Right cardiac atrium (tissue), 5 donors: ENCODE results near the gene LGI2. TPM values are rescaled to one million over a fixed set of nuclear protein-coding genes. Genes with fewer than 3 reads are reported as not detected.
"Not testable (repeated sequence)": the region's sequence is repeated elsewhere in the genome, so short reads cannot be mapped to it uniquely, and the experiment has no call there.

ENCODE experiments used
- ATAC-seq, 2 donors: fragments of 200-7000 bp; cut with Tn5 transposase; one replicate each; pipeline versions ENCODE4 v1.8.0 to v1.9.1; 2020; ENCODE audit warnings: moderate library complexity in 2 of 2, mild to moderate bottlenecking in 1 of 2
- DNase-seq, 3 donors: peaks; one replicate each; pipeline ENCODE4 v3.0.0-alpha.2; 2020
- H3K27ac ChIP-seq: one replicate; pipeline ENCODE4 v1.5.1; 2013; ENCODE audit warnings: mild to moderate bottlenecking, low read length, control low read depth, moderate library complexity
- H3K27me3 ChIP-seq: one replicate; pipeline ENCODE4 v1.6.1; 2013; ENCODE audit not compliant: control insufficient read depth, insufficient read depth
- H3K4me1 ChIP-seq: one replicate; pipeline ENCODE4 v1.6.1; 2013; ENCODE audit warnings: low read length; ENCODE audit not compliant: control insufficient read depth, insufficient read depth
- H3K4me3 ChIP-seq: one replicate; pipeline ENCODE4 v1.5.1; 2013; ENCODE audit warnings: low read length, control low read depth
- H3K9me3 ChIP-seq: one replicate; pipeline ENCODE4 v1.6.1; 2013; ENCODE audit warnings: low read length; ENCODE audit not compliant: control insufficient read depth
- WGBS: extraction: QIAGEN DNeasy Blood & Tissue Kit; methylation state at CpG from one replicate; pipeline ENCODE4 v1.1.7; 2013; 5-methylcytosine and 5-hydroxymethylcytosine counted together
- intact Hi-C, 4 donors: fragments of 100-400 bp; cut with DNase I; formaldehyde crosslinking; loops; one replicate each; pipeline versions ENCODE4 v1.11.0 to v1.14.0; 2022 to 2023
- polyA plus RNA-seq: library from polyadenylated mRNA; stranded (reverse); fragments of 200-250 nt; gene quantifications from one replicate; pipeline ENCODE4 v1.2.3, GENCODE V29; 2013
- total RNA-seq, 4 donors: library from RNA; stranded (reverse); fragmentation: NEBNext Ultra II Directional; extraction: Animal tissue kit (Norgen Biotek cat#: 25700); gene quantifications; one replicate each; pipeline ENCODE4 v1.2.1, GENCODE V29; 2021
- donor health status: healthy with polysubstance abuse.
- donor health status: DM: no; HTN: yes; CAD: no.
- donor health status: DM: no; HTN: no; CAD: no.
- donor health status: DM: no; HTN: yes; CAD: no; lungs with severe emphysema.
- donor health status: DM: yes; HTN: yes; CAD: no.

Gene LGI2
- total and polyA plus RNA-seq, 5 donors = 2.4 to 7.1 (median 5.4) TPM

DNA sequence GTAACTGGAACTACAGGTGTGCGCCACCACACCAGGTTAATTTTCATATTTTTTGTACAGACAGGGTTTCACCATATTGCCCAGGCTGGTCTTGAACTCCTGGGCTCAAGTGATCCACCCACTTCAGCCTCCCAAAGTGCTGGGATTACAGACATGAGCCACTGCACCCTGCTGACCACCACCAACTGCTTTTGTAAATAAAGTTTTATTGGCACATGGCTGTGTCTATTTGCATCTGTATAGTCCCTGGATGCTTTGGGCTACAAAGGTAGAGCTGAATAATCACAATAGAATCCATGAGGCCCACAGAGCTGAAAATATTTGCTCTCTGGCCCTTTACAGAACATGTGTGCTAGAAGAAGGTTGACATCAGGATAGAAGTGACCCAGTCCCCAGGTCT lies 33.7 kb upstream of the LGI2 start:
- H3K4me3 ChIP-seq, intact Hi-C loops, ATAC-seq, H3K4me1 ChIP-seq, H3K27ac ChIP-seq, H3K27me3 ChIP-seq, DNase-seq, H3K9me3 ChIP-seq: not testable (repeated sequence)
- 96% methylated on average over 1 of the region's 1 CpG for WGBS

DNA sequence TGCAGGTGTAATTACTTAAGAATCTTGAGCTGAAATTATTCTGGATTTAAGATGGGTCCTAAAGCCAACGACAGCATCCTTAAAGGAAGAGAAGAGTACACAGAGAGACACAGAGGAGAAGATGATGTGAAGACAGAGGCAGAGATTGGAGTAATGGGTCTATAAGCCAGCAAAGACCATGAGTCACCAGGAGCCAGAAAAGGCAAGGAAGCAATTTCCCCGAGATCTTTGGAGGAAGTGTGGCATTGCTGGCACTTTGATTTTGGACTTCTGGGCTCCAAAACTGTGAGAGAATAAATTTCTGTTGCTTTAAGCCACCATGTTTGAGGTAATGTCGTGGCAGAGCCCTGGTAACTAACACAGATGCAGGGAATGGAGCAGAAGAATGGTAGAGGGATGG lies 32.4 kb upstream of the LGI2 start:
- DNase-seq = no peak
- ATAC-seq = no peak
- H3K4me3 ChIP-seq = no peak overlapping the region
- no peak overlapping the region for H3K27ac ChIP-seq
- no peaks in the 10 kb centered on the region for H3K4me1 ChIP-seq
- intact Hi-C loops = no loop called here
- no peaks in the 10 kb centered on the region for H3K9me3 ChIP-seq
- H3K27me3 ChIP-seq = no peaks in the 10 kb centered on the region
- 72% methylated on average over 3 of the region's 3 CpGs for WGBS

DNA sequence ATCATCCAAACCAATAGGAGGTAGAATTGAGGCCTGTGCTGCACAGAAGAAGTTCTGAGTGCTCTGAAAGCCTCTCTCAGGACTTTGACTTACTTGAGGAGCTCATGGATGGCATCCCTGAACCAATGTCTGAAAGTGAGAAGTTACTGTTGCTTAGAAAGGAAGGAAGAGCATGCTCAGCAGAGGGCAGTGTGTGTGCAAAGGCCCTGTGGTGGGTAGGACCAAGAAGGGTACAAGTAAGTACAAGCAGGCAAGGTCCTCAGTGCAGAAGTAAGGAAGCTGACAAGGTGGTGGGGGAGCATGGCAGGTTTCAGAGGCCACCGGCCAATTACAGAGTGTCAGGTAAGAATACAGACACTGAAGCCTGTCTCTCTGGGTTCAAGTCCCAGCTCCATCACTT lies 31.4 kb upstream of the LGI2 start:
- 95% methylated on average over 1 of the region's 1 CpG for WGBS
- no peak overlapping the region for H3K4me3 ChIP-seq
- no peak overlapping the region for H3K27ac ChIP-seq

DNA sequence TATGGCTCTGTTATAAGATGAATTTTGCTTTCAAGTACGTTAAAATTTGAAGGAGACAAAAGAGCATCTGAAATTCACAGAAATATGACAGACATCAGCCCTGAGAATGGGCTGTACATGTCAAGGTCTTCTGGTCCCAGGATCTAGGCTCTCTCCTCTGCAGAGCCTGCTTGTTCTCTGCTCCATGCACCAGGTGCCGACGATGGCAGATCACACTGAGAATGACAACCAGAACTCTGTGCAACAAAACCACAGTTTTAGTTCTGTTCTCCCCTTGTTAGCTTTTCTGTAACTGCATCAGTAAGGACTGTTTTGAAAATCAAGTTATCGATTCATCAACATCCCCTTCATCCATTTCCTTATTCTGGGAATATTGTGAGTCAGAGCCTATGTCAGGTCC lies 30.9 kb upstream of the LGI2 start:
- H3K4me3 ChIP-seq = no peak overlapping the region
- H3K9me3 ChIP-seq = no peaks in the 10 kb centered on the region
- no peaks in the 10 kb centered on the region for H3K27me3 ChIP-seq
- DNase-seq (no peak), ATAC-seq (no peak)
- H3K4me1 ChIP-seq = no peaks in the 10 kb centered on the region
- no peak overlapping the region for H3K27ac ChIP-seq
- intact Hi-C loops = no loop called here
- WGBS = 90% methylated on average over 4 of the region's 4 CpGs

More for the DNA sequence above, 31.4 kb upstream of the LGI2 start:
- DNase-seq (no peak), ATAC-seq (no peak)
- H3K27me3 ChIP-seq = no peaks in the 10 kb centered on the region
- no peaks in the 10 kb centered on the region for H3K9me3 ChIP-seq
- intact Hi-C loops = no loop called here
- no peaks in the 10 kb centered on the region for H3K4me1 ChIP-seq

DNA sequence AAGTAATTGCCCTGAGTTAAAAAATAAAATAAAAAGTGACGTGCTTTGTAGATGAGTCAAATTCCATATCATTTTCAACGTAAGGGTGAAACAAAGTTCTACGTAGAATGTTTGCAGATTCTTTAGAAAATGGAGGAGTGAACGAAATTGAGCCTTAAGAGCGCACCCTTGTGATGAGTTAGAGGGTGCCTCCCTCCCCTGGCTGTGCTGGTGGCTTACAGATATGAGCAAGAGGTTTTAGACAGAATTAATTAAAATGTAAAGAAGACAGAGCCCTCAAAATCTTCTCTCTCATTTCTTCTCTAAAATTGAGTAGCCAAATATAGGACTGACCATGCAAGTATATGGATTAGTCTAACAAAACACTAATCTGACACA lies 30.2 kb upstream of the LGI2 start:
- Histone ChIP-seq H3K9me3 (no peaks in the 10 kb centered on the region), H3K4me1 (no peaks in the 10 kb centered on the region), H3K4me3 (no peak overlapping the region), H3K27ac (no peak overlapping the region), H3K27me3 (no peaks in the 10 kb centered on the region)
- intact Hi-C loops = no loop called here
- DNase-seq (no peak), ATAC-seq (peak in 1 of 2 donors; percentile 15)
- WGBS = 64% methylated on average over 5 of the region's 5 CpGs

DNA sequence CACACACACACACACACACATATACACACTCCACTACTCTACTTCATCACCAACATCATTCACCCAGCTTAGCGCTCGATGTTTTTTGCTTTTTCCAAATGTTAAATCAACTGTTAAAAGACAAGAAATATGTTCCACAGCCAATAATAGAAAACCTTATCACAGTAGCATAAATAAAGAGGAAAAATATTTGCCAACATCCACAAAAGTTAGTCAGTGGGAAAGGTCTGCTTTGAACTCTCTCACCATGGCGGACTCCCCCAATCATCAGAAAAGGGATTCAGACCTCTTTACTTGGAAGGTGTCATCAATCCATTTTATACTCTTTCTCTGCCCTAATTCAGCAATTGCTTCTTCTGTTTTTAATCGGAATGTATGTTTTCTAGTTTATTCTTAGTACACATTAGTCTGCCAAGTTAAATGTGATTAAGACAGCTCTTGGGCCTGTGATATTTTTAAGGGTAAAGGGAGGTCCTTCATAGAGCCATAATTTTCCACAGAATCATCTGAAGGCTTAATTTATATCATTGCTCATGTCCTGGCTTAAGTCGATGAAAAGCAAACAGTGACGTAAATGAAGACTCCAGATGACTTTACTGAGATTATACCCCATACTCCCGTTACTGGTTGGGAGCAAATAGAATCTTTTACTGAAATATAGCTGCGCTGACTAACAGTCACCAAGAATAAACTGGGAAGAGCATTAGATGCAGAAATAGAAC lies 29.7 kb upstream of the LGI2 start:
- peak; percentile 73 to 87 for ATAC-seq
- H3K9me3 ChIP-seq = no peaks in the 10 kb centered on the region
- 36% methylated on average over 8 of the region's 8 CpGs for WGBS
- no peaks in the 10 kb centered on the region for H3K27me3 ChIP-seq
- H3K4me3 ChIP-seq = no peak overlapping the region
- intact Hi-C loops = no loop called here
- no peak overlapping the region for H3K27ac ChIP-seq
- no peaks in the 10 kb centered on the region for H3K4me1 ChIP-seq
- no peak for DNase-seq

DNA sequence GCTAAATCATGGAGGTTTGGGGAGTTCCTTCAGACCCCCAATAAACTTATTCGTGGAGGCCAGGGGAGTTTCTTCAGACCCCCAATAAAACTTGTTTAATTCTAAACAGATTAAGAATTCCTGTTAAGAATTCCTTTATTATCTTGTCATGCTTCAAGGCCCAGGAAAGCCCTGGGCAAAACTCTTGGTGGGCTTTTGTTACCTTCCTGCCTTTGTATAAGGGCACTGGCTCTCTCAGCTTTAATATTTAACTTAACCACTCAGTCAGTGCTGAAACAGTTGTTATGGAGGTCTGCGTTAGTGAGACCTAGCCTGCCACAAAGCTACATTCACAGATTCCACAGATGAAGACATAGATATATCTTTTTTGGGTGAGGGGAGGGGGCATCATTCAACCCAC lies 29.0 kb upstream of the LGI2 start:
- intact Hi-C loops = loop anchor here in 1 of 4 donors (10.0 kb wide), 1 partner anchor 75 kb away; no protein-coding TSS in a partner anchor
- H3K4me3 ChIP-seq = no peak overlapping the region
- 80% methylated on average over 2 of the region's 2 CpGs for WGBS
- no peaks in the 10 kb centered on the region for H3K9me3 ChIP-seq
- DNase-seq = no peak
- no peaks in the 10 kb centered on the region for H3K27me3 ChIP-seq
- H3K4me1 ChIP-seq = no peaks in the 10 kb centered on the region
- no peak for ATAC-seq
- H3K27ac ChIP-seq = peak overlapping the region; percentile 49

DNA sequence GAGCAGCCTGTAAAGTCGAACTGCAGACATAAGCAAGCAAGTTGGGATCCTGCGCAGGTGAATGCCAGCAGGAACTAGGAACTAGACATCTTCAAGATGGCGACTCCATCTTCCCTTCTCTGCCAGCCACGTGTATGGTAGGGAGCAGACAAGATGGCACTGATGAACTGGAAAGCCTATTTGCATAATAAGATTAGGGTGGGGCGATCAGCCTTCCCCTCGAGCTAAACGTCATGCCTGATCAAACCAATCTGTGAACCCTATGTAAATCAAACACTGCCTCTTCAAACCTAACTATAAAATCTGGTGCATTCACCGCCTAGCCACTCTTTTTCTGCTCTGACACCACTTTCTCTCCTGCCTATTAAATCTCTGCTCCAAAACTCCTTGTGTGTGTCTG lies 28.1 kb upstream of the LGI2 start:
- Histone ChIP-seq H3K27me3 (no peaks in the 10 kb centered on the region), H3K9me3 (no peaks in the 10 kb centered on the region), H3K4me3 (no peak overlapping the region), H3K4me1 (no peaks in the 10 kb centered on the region), H3K27ac (no peak overlapping the region)
- 91% methylated on average over 8 of the region's 8 CpGs for WGBS
- no peak for DNase-seq
- ATAC-seq = no peak
- intact Hi-C loops = loop anchor here in 1 of 4 donors (10.0 kb wide), 1 partner anchor 74 kb away; no protein-coding TSS in a partner anchor

DNA sequence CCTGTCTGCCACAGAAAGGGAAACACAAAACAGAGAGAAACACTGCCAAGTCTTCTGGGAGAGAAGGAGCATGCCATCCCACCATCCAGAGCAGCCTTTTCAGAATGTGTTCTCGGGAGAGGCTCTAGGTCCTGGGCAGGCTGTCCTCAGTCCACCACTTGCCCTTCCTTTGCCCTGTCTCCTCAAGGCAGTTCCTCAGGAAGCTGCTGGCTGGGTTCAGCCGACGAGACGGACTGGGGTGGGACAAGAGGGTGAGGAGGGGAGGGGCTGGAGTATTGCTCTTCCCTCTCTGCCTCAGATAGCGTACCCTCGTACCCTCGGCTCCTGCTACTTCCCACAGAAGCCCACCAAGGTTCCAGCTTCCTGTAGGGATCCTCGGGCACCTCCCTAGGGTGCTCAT lies 26.6 kb upstream of the LGI2 start:
- WGBS = 51% methylated on average over 8 of the region's 8 CpGs
- intact Hi-C loops = loop anchor here in 1 of 4 donors (10.0 kb wide), 1 partner anchor 72 kb away; no protein-coding TSS in a partner anchor

DNA sequence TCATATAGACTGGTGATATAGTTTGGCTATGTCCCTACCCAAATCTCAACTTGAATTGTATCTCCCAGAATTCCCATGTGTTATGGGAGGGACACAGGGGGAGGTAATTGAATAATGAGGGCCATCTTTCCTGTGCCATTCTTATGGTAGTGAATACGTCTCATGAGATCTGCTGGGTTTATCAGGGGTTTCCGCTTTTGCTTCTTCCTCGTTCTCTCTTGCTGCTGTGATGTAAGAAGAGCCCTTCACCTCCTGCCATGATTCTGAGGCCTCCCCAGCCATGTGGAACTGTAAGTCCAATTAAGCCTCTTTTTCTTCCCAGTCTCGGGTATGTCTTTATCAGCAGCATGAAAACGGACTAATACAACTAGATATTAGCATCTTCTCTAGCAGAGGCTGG lies 21.3 kb upstream of the LGI2 start:
- H3K27me3 ChIP-seq, H3K4me1 ChIP-seq, DNase-seq, ATAC-seq, H3K27ac ChIP-seq, H3K4me3 ChIP-seq, H3K9me3 ChIP-seq: not testable (repeated sequence)
- intact Hi-C loops = loop anchor here in 1 of 4 donors (10.0 kb wide), 1 partner anchor 67 kb away; no protein-coding TSS in a partner anchor
- 91% methylated on average over 5 of the region's 5 CpGs for WGBS

More for the DNA sequence above, 26.6 kb upstream of the LGI2 start:
- ATAC-seq = peak in 1 of 2 donors; percentile 65
- DNase-seq = peak in 1 of 3 donors; percentile 19
- Histone ChIP-seq H3K4me1 (no peaks in the 10 kb centered on the region), H3K27me3 (no peaks in the 10 kb centered on the region), H3K4me3 (no peak overlapping the region), H3K9me3 (no peaks in the 10 kb centered on the region), H3K27ac (no peak overlapping the region)

DNA sequence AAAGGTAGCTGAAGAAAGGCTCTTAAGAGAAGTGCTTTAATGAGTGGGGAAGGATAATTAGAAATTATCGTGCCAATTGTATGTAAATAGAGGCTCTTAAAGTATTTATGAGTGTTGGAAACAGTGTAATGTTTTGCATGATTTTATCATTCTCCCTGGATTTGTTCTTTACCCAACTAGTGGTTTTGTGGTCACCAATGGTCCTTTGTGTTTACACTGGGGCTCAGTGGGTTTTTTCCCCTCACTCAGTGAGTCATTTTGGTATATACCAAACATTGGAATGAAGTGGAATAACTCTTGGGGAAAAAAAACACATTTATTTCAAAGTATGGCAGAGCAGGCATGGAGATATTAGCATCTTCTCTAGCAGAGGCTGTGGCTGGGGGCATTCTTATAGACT lies 20.8 kb upstream of the LGI2 start:
- Histone ChIP-seq H3K27me3 (no peaks in the 10 kb centered on the region), H3K9me3 (no peaks in the 10 kb centered on the region), H3K27ac (no peak overlapping the region), H3K4me1 (no peaks in the 10 kb centered on the region), H3K4me3 (no peak overlapping the region)
- DNase-seq (no peak), ATAC-seq (no peak)
- intact Hi-C loops = loop anchor here in 1 of 4 donors (10.0 kb wide), 1 partner anchor 67 kb away; no protein-coding TSS in a partner anchor
- WGBS = 98% methylated on average over 1 of the region's 1 CpG
